ENCODE results near the gene BUD23.

GRCh38 chr7:73648593-73649332 is 34.6 kb upstream of the BUD23 start:
- no peak for TF ChIP-seq CTCF (IDR thresholded peaks at IDR 0.05)
- no peak for TF ChIP-seq POLR2A (IDR thresholded peaks at IDR 0.05)
